Subcutaneous adipose tissue (tissue), 4 donors: ENCODE results near the gene EMX1. TPM values are rescaled to one million over a fixed set of nuclear protein-coding genes. Genes with fewer than 3 reads are reported as not detected.

Experiments used
- total RNA-seq, 4 donors: library from RNA; depleted of rRNA; stranded (reverse); fragments of >200 nt; gene quantifications; one replicate each; pipeline ENCODE4 v1.1.0, GENCODE V29; 2016
- TF ChIP-seq, protein P1 (sequence below): fragments of 450-650 bp; IDR thresholded peaks from one replicate; pipeline ENCODE4 v1.5.1; 2016; ENCODE audit warnings: low read depth, mild to moderate bottlenecking, control low read depth, antibody characterized with exemption, moderate library complexity

The EMX1 gene
- total RNA-seq, 4 donors from 2014 or later, result not detected

GRCh38 chr2:72895154-72895553 is 22.2 kb upstream of the EMX1 start:
- TF ChIP-seq, protein P1, sequence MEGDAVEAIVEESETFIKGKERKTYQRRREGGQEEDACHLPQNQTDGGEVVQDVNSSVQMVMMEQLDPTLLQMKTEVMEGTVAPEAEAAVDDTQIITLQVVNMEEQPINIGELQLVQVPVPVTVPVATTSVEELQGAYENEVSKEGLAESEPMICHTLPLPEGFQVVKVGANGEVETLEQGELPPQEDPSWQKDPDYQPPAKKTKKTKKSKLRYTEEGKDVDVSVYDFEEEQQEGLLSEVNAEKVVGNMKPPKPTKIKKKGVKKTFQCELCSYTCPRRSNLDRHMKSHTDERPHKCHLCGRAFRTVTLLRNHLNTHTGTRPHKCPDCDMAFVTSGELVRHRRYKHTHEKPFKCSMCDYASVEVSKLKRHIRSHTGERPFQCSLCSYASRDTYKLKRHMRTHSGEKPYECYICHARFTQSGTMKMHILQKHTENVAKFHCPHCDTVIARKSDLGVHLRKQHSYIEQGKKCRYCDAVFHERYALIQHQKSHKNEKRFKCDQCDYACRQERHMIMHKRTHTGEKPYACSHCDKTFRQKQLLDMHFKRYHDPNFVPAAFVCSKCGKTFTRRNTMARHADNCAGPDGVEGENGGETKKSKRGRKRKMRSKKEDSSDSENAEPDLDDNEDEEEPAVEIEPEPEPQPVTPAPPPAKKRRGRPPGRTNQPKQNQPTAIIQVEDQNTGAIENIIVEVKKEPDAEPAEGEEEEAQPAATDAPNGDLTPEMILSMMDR, result no peak

DNA sequence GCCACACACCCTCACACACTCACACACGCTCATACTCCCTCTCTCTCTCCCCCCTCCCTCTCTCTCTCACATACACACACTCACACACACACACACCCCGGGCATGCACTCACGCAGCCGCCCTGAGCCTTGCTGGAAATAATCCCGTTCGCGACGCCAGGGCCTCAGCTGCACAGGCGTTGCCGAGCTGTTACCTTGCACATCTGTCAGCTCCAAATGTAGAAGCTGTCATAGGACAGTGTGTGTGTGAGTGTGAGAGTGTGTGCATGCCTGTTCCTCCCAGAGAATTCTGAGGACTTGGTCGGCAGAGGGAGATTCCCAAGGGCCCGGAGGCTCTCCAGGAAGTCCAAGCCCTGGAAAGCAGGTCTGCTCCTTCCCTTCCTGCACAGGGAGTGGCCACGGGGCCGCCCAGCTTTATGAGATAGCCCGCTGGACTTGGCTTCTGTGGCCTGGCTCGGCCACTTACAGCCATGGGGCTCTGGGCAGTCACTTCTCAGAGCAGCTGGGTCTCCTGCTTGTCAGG is 21.5 kb upstream of the EMX1 start:
- TF ChIP-seq, protein P1, result no peak

GRCh38 chr2:72896446-72896845 is 20.9 kb upstream of the EMX1 start:
- TF ChIP-seq, protein P1, result no peak

DNA sequence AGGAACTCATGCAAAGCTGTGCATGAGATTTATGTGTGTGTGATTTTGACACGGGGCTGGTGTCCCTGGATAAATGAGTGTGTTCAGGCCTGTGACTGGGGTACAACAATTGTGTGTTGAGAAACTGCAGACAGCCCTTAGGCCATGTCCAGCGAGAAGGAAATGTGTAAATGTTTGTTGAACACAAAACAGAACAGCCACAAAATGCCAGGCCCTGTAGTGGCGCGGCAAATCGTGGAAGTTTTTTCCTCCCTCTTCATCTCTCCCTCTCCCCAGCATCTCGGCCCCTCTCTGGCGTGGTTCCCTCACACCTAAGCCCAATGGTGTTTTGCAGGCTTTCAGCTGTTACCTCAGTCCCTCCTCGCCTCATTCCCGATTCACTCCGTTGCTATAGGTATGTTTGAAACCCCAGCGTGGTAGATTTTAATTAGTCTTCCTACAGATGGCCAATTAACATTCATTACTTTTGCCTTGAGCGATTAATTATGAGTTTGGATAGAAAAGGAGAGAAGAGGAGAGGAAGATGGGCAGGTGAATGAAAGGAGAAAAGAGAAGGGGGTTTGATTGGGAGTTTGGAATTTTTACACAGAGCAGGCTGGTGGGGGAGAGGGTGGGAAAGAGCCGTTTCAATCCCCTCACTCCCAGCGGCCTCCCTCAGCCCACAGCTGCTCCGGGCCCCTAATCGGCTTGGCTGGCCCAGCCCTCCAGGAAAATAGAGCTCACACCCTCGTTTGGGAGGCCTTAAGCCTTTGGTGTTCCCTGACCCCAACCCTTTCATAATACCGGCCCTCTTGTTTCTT is 19.3 kb upstream of the EMX1 start:
- TF ChIP-seq, protein P1, result no peak

GRCh38 chr2:72898585-72898906 is 18.8 kb upstream of the EMX1 start:
- TF ChIP-seq, protein P1, result no peak

- TF ChIP-seq, protein P1, result no peak
Observed at GRCh38 chr2:72900191-72900825, 17.0 kb upstream of the EMX1 start.

GRCh38 chr2:72901426-72901825 is 15.9 kb upstream of the EMX1 start:
- TF ChIP-seq, protein P1, result no peak
